GM19025 (cell line): ENCODE results near the gene TMEM204.

Experiments used
- ATAC-seq: cut with Tn5 transposase; IDR thresholded peaks from one replicate; pipeline ENCODE4 v1.9.1; 2021; ENCODE audit warnings: mild to moderate bottlenecking, low read depth, moderate library complexity; ENCODE audit not compliant: unreplicated experiment

TMEM204 gene

GRCh38 chr16:1553946-1554825, 20.7 kb downstream of the TMEM204 start:
- ATAC-seq = no peak

GRCh38 chr16:1554826-1555445, 21.5 kb downstream of the TMEM204 start:
- no peak for ATAC-seq

- no peak for ATAC-seq
Observed at GRCh38 chr16:1556254-1556653, 22.8 kb downstream of the TMEM204 start.

GRCh38 chr16:1557074-1557473, 23.6 kb downstream of the TMEM204 start:
- ATAC-seq = no peak

GRCh38 chr16:1557576-1557975, 24.1 kb downstream of the TMEM204 start:
- ATAC-seq = no peak

GRCh38 chr16:1559446-1559975, 26.0 kb downstream of the TMEM204 start:
- ATAC-seq = no peak

GRCh38 chr16:1560153-1560552, 26.7 kb downstream of the TMEM204 start:
- ATAC-seq = no peak

- ATAC-seq = no peak
Observed at GRCh38 chr16:1560866-1561265, 27.4 kb downstream of the TMEM204 start.

GRCh38 chr16:1561266-1561665, 27.8 kb downstream of the TMEM204 start:
- no peak for ATAC-seq

- no peak for ATAC-seq
Observed at GRCh38 chr16:1561836-1562235, 28.4 kb downstream of the TMEM204 start.

- ATAC-seq = no peak
Observed at GRCh38 chr16:1563786-1564185, 30.3 kb downstream of the TMEM204 start.

GRCh38 chr16:1564325-1564724, 30.9 kb downstream of the TMEM204 start:
- no peak for ATAC-seq

- no peak for ATAC-seq
Observed at GRCh38 chr16:1565083-1565805, 31.8 kb downstream of the TMEM204 start.

- no peak for ATAC-seq
Observed at GRCh38 chr16:1567988-1568387, 34.5 kb downstream of the TMEM204 start.

- ATAC-seq = no peak
Observed at GRCh38 chr16:1571012-1571671, 37.7 kb downstream of the TMEM204 start.

GRCh38 chr16:1572673-1573072, 39.2 kb downstream of the TMEM204 start:
- ATAC-seq = no peak

GRCh38 chr16:1573301-1573700, 39.8 kb downstream of the TMEM204 start:
- ATAC-seq = no peak

- ATAC-seq = no peak
Observed at GRCh38 chr16:1575578-1575977, 42.1 kb downstream of the TMEM204 start.

- no peak for ATAC-seq
Observed at GRCh38 chr16:1579214-1579613, 45.7 kb downstream of the TMEM204 start.

GRCh38 chr16:1580256-1580655, 46.8 kb downstream of the TMEM204 start:
- ATAC-seq = no peak

- ATAC-seq = no peak
Observed at GRCh38 chr16:1580956-1581355, 47.5 kb downstream of the TMEM204 start.
